ENCODE results near the gene KCND1. TPM values are rescaled to one million over a fixed set of nuclear protein-coding genes. Genes with fewer than 3 reads are reported as not detected.

The KCND1 gene
- total RNA-seq, 1 experiment from 2014 or later, result 0.69 TPM

DNA sequence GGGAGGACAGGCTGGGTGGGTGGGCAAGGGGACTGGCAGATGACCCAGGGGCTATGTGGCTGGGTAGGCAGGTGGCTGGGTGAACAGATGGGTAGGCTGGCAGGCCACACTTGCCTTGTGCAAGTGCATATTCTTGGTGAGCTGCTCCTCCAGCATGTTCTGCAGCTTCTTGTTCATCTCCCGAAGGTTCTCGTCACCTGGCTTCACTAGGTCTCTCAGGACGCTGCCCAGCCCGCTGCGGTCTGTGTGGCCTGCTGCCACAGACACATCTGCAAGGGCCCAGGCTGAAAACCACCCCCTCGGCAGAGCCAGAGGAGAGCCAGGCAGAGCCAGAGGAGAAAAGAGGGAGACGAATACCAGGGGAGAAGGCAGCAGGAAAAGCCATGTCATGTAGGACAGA is 3.4 kb upstream of the KCND1 start:
- DNase-seq (ENCODE audit: low read depth), result no peak

DNA sequence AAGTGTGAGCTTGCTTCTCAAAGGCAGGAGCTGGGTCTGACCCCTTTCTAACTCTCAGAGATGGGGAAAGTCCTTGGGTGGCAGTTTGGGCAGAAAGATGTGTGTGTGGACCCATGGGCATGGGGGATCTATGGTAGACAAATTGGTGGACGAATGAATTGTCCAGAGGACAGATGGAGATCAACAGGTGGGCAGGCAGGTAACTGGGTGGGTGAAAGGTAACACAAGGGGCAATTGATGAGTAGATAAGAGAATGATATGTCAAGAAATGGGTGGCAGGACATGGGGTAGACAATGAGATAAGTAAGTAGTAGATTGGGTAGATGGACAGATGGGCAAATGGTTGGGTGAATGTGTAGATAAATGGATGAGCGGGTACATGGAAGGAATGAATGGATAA is 2.9 kb upstream of the KCND1 start:
- DNase-seq (ENCODE audit: low read depth), result no peak

DNA sequence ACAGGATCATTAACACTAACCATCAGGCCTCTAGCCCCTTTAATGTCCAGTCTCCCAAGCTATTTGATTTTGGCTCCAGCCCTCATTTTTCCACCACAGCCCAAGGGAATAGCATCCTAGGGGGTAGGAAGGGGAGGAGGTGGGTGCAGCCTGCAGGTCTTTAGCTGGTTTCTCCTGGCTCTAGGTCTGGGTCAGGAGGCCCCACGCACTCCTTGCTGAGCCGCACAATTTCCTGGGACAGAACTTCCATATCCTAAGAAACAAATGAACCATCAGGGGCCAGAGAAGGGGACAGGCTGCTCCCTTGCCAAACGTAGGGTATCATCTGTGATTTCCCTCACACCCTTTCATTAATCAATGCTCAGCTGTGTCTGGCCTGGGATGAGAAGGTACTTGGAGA is 2.4 kb upstream of the KCND1 start:
- no peak for DNase-seq (ENCODE audit: low read depth)

DNA sequence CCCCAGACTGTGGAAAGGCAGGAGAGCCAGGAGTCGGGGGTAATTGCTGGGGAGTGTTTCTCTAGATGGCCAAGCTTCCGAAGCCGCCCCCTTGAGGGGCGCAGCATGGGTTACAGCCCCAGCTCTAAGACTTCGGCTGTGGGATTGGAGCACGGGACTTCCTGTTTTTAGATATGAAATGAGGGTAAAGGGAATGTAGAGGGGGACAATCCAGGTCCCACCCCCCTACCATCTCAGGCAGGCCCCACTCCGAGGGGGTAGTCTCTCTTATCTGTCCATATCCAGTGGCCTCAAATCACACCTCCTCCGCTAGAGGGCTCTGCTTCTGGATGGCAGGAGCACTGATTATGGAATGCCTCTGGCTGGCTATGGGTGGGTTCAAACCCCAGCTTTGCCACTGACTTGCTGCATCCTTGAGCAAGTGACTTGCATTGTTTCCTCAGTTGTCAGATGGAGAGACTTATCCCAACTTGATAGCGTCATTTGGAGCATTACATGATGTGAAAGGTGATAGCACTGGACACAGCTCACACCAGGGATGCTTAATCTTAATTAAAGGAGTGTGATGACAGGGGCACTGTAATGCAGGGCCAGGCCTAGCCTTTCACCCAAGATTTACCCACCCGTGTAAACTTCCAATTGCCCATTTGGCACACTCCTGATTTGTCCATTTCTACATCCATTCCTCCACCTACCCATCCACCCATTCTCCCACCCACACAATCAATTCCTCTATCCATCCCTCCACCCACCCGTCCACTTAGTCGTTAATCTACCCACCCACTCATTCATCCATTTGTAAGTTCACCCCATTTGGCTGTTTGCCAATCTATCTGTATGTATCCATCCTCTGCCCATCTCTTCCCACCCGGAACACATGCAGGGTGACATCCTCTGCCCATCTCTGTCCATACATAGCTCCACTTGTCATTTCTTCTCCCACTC is 848 bp upstream of the KCND1 start:
- peak; percentile 42 for DNase-seq (ENCODE audit: low read depth)

DNA sequence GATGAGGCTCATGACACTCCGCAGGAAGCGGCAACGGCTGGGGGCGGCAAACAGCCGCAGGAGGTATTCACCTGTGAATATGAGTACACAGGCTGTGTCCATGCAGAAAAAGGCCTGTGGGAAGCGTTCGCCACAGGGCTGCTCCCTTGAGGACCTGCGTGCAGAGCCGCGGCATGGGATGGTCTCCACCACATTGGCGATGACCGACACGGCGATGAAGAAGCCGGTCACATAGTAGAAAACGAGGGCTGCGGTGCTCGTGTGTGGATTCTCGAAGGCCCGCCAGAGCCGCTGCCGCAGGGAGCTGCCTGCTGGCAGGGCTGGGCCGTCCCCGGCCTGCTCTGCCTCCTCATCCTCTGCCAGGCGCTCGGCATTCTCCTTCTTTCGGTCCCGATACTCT is 2.2 kb downstream of the KCND1 start:
- DNase-seq (ENCODE audit: low read depth), result no peak

DNA sequence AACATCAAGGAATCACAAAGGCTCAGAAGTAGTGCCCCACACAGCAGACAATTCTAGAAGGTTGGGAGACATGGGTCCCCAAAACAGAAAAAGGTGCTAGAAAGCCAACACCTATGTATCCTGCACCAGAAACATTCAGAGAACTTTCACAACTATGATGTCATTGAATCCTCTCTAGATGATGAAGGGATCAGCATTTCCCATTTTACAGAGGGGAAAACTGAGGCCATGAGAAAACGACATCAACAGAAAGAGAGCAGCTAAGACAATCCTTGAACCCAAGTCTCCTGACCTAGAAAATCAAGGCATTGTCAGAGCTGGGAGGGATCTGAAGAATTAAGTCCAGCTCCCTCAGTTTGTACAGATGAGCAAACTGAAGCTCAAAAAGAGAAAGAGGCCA is 3.3 kb downstream of the KCND1 start:
- no peak for DNase-seq (ENCODE audit: low read depth)

DNA sequence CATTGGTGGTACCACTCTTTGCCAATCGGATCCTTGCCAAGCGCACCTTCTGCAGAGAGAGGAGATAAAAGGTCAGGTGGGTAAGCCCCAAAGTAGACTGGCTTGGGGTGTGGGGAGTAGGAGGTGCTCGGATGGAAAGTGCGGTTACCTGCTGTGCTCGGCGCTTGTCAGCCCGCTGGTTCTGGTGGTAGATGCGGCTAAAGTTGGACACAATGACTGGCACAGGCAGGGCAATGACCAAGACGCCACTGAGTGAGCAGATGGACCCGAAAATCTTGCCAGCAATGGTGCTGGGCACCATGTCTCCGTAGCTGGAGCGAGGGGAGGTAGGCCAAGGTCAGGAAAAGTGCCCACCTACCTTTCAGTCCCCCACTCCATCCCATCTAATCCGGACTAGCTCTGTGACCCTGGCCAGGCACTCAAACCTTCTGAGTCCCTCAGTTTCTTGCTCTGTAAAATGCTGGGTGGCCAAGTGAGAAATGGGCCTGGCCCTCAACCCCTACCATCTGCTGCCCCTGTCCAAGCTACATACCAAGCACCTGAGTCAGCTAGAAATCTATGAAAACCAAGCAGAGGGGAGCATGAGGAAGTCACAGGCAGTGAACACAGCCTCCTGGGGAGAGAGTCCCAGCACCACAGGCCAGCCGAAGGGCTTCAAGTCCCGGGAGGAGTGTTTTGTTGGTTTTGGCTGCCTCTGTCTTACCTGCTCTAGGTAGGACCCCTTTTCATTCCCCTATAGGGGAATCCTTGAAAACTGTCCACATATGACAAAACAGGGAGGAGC is 4.7 kb downstream of the KCND1 start:
- DNase-seq (ENCODE audit: low read depth), result peak; percentile 44

DNA sequence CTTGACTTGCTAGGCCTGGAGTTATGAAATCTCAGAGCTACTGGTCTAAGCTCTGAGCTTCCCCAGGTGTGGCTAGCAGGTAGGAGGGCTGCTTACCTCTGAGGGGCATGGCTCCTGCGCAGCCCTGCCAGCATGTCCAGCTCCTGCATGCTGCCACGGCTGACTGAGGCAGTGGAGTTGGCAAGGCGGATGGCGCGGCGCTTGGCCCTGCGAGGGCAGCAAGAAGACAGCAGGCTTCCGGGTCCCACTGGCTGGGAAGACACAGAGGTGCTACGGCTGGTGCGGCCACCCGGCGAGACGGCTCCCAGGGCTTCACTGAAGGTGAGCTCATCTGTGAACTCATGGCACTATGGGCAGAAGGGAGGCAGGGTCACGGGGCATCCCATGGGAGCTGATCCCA is 5.7 kb downstream of the KCND1 start:
- DNase-seq (ENCODE audit: low read depth), result no peak

DNA sequence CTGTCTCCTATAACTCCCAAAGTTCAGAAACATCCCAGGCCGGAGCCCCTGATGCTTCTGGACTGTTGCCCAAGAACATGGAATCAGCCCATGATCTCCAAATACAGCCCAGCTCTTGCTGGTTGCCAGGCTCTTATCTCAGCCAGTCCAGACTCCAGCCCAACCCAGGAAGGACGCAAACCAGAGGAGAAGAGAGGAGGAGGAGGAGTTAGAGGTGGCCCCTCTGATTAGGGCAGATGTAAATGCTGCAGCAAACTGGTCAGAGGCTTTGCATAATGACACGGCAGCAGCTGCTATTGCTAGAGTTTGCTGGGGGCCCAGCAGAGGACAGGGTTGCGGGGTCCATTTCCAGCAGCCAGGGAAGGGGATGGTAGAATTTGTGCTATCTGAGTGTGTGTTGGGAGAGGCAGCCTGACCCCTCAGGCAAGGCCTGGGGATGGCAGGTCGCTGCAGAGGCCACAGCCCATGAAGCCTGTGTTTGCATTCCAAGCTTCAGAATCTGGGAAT is 10.0 kb downstream of the KCND1 start:
- DNase-seq (ENCODE audit: low read depth), result no peak

DNA sequence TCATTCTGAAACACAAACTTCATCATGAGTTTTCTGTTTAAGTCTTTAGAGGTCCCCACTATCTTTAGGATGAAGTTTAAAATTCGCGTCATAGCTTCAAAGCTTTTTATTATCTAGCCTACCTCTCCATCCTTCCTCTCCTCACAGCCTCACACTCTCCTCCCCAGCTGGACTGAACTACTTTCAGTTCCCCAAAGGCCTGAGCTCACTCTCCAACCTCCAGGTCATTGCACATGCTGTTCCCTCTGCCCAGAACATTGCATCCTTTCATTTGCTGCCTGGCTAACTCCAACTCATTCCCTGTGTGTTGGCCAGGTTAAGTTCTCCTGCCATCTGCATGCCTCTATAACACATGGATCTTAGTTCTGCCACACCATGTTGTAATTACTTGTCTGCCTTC is 11.4 kb downstream of the KCND1 start:
- DNase-seq (ENCODE audit: low read depth), result no peak

DNA sequence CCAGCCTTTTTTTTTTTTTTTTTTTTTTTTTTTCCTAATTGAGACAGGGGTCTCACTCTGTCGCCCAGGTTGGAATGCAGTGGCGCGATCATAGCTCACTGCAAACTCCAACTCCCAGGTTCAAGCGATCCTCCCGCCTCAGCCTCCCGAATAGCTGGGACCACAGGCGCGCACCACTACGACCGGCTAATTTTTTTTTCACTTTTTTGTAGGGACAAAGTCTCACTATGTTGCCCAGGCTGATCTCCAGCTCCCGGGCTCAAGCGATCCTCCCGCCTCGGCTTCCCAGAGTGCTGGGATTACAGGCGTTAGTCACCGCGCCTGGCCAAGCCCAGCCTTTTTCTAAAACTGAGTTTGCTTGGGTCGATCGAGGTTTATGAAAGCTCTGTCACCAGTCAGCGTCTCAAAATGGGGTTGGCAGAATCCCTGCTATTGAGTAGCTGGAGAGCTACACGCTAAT is 13.0 kb downstream of the KCND1 start:
- DNase-seq (ENCODE audit: low read depth), result peak; percentile 61

DNA sequence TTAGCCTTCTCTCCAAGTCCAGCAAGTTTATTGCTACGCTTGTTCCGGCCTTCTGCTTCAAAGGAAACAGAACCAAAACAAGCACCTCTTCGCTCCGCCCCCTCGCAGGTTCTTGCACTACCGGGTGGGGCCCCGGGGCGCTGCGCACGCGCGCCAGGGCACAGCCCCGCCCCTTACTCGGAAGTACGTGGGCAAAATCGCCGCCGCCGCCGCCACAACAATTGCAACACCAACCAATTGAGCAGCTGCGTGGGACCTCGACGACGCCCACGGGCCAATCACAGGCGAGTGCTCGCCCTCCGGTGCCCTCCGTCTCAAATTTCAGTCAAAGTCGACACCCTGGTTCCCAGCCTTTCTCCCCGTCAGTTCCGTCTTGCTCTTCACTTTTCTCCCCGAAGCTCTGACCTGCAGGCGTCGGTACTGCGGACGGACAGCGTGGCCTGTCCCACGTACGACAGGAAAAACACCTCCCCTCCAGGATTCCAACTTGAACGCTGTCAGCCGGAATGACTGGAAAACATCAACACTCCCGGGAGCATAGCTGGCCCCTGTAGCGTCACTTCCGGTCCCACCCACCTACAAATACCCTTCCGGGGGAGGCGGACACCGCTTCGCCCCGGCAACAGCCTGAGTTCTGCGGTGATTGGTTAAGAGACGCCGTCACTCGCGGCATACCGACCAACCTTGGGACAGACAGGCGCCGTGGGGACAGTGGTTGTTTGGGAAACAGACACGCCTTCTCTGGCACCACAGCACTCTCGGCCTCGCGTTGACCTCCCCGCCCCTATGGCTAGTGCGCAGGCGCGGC is 13.6 kb downstream of the KCND1 start:
- peak; percentile 96 for DNase-seq (ENCODE audit: low read depth)

DNA sequence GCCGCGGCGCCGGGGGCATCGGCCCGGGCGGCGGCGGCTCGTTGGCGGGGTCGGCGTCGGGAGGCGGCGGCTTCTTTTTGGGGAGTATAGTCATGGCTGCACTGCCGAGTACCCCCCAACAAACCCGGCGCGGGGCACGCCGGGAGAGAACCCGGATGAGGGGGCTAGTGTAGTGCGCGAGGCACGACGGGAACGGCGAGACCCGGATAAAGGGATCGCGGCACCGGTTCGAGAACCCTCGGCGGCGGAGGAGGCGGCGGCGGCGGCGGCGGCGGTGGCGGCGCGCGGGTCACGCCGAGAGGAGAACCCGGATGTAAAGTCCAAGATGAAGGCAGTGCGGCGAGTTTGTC is 14.2 kb downstream of the KCND1 start, which contains the start of gene OTUD5:
TSS of gene OTUD5 (minus strand) at position 131 of the 350 bp plus-strand sequence. CDS start at position 94, 37 bp downstream.
- peak; percentile 59 for DNase-seq (ENCODE audit: low read depth)

DNA sequence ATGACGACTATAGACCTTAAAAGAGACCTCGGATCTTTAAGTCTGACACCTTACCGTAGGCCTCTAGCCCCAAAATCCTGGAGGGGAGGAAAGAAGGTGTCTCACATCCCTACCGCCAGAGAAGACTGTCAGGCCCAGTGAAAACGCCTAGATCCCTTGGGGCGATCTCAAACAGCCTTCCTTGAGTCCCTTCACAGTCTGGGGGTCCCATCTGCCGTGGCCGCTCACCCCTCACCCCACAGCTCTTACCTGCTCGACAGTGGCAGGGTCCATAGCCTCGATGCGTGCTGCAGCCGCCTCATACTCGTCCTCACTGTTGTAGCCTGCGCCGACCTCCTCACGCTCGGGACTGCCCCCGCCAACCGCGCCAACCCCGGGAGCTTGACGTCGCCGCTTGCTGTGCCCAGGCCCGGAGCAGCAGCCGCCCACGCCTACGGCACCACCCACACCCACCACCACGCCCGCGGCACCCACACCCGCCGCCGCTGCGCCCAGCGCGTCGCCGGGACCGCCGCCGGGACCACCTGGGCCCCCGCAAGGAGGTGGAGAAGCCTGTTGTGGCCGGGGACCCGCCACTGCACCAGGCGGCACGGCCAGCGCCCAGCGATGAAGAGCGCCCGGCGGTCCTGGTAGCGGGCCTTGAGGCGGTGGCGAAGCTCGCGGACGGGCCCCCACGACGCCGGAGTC is 14.8 kb downstream of the KCND1 start:
- DNase-seq (ENCODE audit: low read depth), result no peak

DNA sequence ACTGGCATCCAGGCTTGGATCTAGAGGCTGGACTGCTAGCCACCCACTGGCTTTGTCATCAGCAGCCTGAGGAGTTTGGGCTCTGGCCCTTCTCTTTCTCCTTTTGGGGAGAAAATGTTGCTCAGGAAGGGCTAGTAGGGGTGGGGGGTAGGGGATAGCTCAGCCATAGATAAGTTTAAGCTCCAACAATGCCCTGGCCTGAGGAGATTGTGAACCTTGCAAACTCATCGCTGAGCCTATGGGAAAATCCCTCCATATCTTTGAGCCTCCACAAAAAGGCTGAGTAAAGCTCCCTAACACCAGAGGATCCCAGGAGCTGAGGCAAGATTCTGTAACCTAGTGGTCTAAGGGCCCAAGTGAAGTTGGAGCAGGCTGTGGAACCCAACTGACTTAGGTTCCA is 23.1 kb downstream of the KCND1 start:
- DNase-seq (ENCODE audit: low read depth), result no peak

DNA sequence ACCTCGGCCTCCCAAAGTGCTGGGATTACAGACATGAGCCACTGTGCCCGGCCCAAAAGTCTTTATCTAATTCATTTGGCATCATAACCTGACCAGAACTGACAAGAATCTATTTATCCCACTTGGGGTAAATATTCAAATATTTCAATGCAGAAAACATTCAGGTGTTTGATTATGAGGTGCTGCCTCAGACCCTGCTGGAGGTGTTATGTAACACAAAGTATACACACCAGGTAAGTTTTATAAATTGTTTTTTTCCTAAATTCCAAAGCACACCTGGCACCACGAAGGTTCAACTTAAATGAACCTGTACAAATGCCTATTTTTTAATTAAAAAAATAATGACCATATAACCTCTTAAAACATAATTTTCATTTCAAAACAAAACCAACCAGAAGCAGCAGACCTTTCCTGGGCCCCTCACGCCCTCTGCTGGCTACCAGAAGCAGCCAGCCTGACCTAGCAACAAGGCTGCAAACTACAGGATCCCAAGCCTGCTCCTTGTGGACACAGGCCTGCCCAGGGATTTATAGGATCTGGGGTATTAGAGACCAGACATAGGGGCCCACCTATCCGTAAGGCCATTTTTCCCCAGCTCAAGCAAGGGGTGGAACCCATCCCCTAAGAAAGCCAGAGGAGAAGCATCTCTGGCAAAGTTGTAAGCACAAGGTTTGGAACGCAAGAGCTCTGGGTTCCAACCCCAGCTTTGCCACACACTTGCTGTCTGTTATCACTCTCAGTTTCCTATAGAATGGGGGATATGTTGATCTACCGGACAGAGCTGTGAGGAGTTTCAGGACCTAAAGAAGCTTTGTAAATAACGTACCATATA is 25.9 kb downstream of the KCND1 start:
- DNase-seq (ENCODE audit: low read depth), result peak; percentile 29

DNA sequence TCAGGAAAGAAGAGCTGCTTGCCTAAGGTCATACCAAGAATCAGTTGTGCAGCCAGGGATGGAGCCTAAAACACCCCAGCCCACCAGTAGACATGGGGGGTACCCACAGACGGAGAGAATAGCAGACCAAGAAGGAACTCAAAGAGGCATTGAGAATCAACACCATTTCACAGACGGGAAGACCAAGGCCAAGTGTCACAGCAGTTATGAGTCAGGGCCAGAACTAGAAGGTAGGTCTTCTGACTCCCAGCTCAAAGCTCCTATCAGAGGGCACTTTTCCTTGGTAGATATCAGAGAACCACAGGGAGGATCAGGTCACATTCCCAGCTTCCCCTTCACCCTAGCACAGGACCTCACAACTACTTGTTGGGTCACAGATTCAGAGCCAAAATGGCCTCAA is 28.7 kb downstream of the KCND1 start:
- DNase-seq (ENCODE audit: low read depth), result no peak

DNA sequence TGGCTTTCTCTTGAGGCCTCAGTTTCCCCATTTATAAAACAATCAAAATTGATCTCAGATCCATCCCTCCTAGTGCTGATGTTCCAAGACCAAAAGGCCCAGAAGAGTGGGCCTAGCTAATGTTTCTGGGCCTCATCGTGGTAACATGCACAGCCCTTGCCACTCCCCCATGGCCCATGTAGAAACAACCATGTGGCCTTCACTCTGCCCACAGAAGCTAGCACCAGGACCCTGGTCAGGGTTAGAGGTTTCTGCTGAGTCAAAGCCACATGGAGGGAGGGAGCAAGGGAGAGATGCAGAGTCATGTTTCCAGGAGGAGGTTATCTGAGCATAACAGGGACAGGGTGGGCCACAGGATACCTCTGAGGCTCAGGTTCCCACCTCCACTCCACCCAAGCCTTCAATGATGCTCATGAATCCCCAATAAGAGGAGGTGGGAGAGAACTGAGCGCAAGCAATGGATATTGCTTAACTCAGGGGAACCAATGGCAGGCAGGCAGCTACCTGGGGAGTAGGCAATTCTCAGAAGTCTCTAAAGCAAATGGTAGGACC is 31.2 kb downstream of the KCND1 start:
- no peak for DNase-seq (ENCODE audit: low read depth)

DNA sequence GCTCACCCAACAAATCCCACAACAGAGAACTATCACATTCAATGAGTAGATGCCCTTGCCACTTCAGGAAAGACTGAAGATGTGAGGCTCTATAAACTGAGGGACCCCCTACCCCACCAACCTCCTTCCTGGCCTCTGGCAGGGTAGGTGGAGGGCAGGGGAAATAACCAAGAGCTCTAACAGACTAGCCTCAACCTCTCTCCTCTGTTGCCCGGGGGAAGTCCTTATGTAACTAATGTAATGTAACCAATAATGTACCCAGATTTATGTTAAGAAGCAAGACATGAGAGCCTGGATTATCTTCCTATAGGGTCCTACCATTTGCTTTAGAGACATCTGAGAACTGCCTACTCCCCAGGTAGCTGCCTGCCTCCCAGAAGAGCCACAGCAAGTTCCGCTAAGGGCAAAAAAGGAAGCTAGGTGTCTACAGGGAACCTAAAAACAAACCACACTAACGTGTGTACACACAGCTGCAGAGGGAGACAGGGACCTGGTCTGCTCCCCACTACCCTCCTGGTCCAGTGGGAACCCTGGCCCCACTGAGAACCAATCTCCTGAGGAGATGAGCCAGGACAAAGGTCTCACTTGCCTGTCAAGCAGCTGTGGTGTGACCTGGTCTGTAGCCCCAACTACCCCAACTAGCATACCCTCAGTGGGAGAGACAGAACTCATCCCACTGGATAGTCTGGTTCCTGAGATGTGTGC is 32.0 kb downstream of the KCND1 start:
- DNase-seq (ENCODE audit: low read depth), result no peak
